CD4-positive, alpha-beta T cell treated with Interleukin-4 for 4 hours (primary cell): Measurements from ENCODE around the gene ABCC10.

Experiments
- DNase-seq: peaks from one replicate; pipeline ENCODE4 v3.0.0-alpha.2; 2020

The ABCC10 gene

DNA sequence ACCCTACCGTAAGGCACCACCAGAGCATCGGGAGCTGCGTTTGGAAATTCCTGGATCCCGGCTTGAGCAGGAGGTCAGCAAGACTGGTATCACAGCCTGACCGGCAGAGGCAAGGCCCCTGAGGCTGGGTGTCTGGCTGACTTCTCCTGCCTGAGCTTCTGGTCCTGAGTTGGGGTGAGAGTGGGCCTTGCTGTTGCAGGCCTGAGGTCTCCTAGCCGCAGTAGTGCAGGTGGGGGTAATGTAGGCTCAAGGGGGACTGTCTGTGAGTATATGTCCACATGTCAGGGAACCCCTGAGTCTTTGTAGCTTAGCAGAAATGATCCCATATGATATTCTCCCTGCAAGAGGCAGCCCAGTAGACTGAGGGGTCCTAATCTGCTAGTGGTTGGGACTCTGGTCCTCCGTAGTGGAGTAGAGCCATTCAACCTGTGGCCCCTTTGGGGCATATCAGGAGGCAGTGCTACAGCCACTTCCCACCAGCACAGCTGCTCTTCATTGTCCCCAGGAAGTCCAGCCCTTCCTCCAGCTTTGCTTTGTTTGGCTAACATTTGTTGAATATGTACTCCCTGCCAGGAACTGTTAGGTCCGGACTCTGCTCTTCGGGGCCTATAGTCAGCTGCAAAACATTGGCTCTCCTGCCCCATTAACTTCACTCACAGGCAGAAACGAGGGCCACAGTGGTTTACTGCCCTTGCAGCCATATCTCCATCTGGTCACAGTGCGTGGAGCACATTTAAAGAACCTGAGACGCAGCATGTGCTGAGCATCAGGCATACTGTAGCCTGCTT, 71.9 kb downstream of the ABCC10 start:
- no peak for DNase-seq
